ENCODE measurements around the gene BIRC6.
"Not testable (repeated sequence)": the region's sequence is repeated elsewhere in the genome, so short reads cannot be mapped to it uniquely, and the experiment has no call there.

BIRC6 gene

DNA sequence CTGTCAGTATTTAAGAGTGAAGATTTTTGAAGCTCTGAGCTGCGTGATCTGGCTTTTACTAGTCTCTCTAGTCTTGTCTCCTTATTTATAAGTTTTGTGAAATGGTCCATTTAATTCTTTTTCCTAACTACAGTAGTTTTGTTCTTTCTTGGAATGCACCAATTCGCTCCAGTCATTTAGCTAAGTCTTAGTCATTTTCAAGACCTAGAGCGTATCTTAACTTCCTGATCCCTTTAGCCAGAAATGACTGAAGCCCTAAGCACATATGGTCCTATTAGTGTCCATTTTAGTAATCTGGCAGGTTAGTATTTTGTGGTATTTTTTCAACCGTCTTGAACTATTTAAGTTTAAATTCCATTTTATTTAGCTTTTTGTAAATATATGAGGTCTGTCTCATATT is 3.6 kb downstream of the BIRC6 start:
- Mint-ChIP-seq H3K4me1 (ENCODE audit: low read depth in 2 of 2) (peaks cover 47 to 54% of the 10 kb centered on the region in 2 donors), H3K4me3 (peak overlapping the region in 1 of 2 donors; percentile 79)
- no peak for DNase-seq

DNA sequence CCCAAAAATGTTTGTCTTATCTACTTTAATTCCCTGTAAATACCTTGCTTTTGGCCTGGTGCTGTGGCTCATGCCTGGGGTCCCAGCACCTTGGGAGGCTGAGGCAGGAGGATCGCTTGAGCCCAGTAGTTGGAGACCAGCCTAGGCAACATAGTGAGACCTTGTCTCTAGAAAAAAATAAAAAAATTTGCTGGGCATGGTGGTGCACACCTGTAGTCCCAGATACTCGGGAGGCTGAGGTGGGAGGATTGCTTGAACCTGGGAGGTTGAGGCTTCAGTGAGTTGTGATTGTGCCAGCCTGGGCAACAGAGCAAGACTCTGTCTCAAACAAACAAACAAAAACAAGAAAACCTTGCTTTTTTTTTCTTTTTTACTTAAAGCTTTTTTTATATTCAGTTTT is 6.2 kb downstream of the BIRC6 start:
- Mint-ChIP-seq H3K4me1 (ENCODE audit: low read depth in 2 of 2) (peaks cover 54 to 73% of the 10 kb centered on the region in 2 donors), H3K4me3 (peak overlapping the region in 1 of 2 donors; percentile 24)
- H3K36me3 Mint-ChIP-seq (ENCODE audit: insufficient read depth); ATAC-seq (replicated peaks); H3K9me3 Mint-ChIP-seq; H3K27me3 Mint-ChIP-seq; H3K27ac Mint-ChIP-seq; DNase-seq: not testable (repeated sequence)

More for the DNA sequence above, 3.6 kb downstream of the BIRC6 start:
- Mint-ChIP-seq H3K27ac (peak overlapping the region; percentile 20 to 93), H3K36me3 (ENCODE audit: insufficient read depth) (peaks cover 19% of the 10 kb centered on the region), H3K9me3 (no peaks in the 10 kb centered on the region), H3K27me3 (no peaks in the 10 kb centered on the region)
- no peak for ATAC-seq (replicated peaks)

- ATAC-seq (replicated peaks): no peak
- peak overlapping the region in 1 of 2 donors; percentile 44 for H3K4me3 Mint-ChIP-seq
- H3K27ac Mint-ChIP-seq: peak overlapping the region in 1 of 2 donors; percentile 72
Observed at GRCh38 chr2:32363597-32363996, 6.8 kb downstream of the BIRC6 start.

GRCh38 chr2:32364290-32364689 is 7.5 kb downstream of the BIRC6 start:
- Mint-ChIP-seq H3K4me1 (ENCODE audit: low read depth in 2 of 2) (peaks cover 50 to 69% of the 10 kb centered on the region in 2 donors), H3K27ac (peak overlapping the region in 1 of 2 donors; percentile 4)

More at GRCh38 chr2:32363597-32363996, 6.8 kb downstream of the BIRC6 start:
- Mint-ChIP-seq H3K36me3 (ENCODE audit: insufficient read depth) (peaks cover under 1% of the 10 kb centered on the region), H3K9me3 (no peaks in the 10 kb centered on the region), H3K4me1 (ENCODE audit: low read depth in 2 of 2) (peaks cover 49 to 70% of the 10 kb centered on the region in 2 donors), H3K27me3 (no peaks in the 10 kb centered on the region)
- no peak for DNase-seq

DNA sequence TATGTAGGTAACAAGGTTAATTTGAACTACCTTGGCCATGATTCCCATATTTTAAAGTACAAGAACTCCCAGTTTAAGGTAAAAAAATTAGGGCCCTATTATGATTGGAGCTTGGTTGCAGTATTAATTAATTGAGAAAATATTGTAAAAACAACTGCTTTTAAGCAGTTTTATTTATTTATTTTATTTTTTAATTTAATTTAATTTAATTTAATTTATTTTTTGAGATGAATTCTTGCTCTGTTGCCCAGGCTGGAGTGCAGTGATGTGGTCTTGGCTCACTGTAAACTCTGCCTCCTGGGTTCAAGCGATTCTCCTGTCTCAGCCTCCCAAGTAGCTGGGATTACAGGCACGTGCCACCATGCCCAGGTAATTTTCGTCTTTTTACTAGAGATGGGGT is 8.9 kb downstream of the BIRC6 start:
- not testable (repeated sequence) for ATAC-seq (replicated peaks); H3K27me3 Mint-ChIP-seq; DNase-seq; H3K9me3 Mint-ChIP-seq; H3K4me3 Mint-ChIP-seq; H3K36me3 Mint-ChIP-seq (ENCODE audit: insufficient read depth)
- peaks cover 42 to 65% of the 10 kb centered on the region in 2 donors for H3K4me1 Mint-ChIP-seq (ENCODE audit: low read depth in 2 of 2)
- peak overlapping the region in 1 of 2 donors; percentile 4 for H3K27ac Mint-ChIP-seq

More at GRCh38 chr2:32364290-32364689, 7.5 kb downstream of the BIRC6 start:
- not testable (repeated sequence) for H3K27me3 Mint-ChIP-seq; DNase-seq; ATAC-seq (replicated peaks); H3K9me3 Mint-ChIP-seq; H3K36me3 Mint-ChIP-seq (ENCODE audit: insufficient read depth)
- H3K4me3 Mint-ChIP-seq: peak overlapping the region; percentile 27 to 44

- Mint-ChIP-seq H3K27ac (peak overlapping the region; percentile 4 to 65), H3K36me3 (ENCODE audit: insufficient read depth) (peaks cover 3% of the 10 kb centered on the region), H3K27me3 (no peaks in the 10 kb centered on the region), H3K4me1 (ENCODE audit: low read depth in 2 of 2) (peaks cover 38 to 64% of the 10 kb centered on the region in 2 donors), H3K9me3 (no peaks in the 10 kb centered on the region), H3K4me3 (peak overlapping the region in 1 of 2 donors; percentile 32)
- no peak for DNase-seq
- no peak for ATAC-seq (replicated peaks)
Observed at GRCh38 chr2:32366595-32366994, 9.8 kb downstream of the BIRC6 start.

DNA sequence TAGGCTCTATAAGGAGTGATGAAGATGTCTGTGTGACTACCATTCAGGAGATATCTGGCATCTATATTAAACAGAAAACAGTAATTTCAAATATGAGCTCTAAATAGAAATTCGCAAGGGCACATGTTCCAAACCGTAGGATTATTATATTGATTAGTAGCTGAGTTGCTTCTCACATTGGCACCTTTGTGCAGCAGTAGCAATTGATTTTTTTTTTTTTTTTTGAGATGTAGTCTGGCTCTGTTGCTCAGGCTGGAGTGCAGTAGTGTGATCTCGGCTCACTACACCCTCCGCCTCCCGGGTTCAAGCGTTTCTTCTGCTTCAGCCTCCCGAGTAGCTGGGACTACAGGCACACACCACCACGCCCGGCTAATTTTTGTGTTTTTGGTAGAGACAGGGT is 12.4 kb downstream of the BIRC6 start:
- Mint-ChIP-seq H3K9me3 (no peaks in the 10 kb centered on the region), H3K4me3 (no peak overlapping the region), H3K36me3 (ENCODE audit: insufficient read depth) (peaks cover 3% of the 10 kb centered on the region), H3K27me3 (no peaks in the 10 kb centered on the region), H3K27ac (no peak overlapping the region), H3K4me1 (ENCODE audit: low read depth in 2 of 2) (peaks cover 39 to 67% of the 10 kb centered on the region in 2 donors)
- ATAC-seq (replicated peaks) (no peak), DNase-seq (no peak)

- not testable (repeated sequence) for DNase-seq; H3K9me3 Mint-ChIP-seq; ATAC-seq (replicated peaks); H3K4me3 Mint-ChIP-seq; H3K36me3 Mint-ChIP-seq (ENCODE audit: insufficient read depth); H3K27me3 Mint-ChIP-seq; H3K27ac Mint-ChIP-seq
- H3K4me1 Mint-ChIP-seq (ENCODE audit: low read depth in 2 of 2): peaks cover 41 to 71% of the 10 kb centered on the region in 2 donors
Observed at GRCh38 chr2:32370942-32371341, 14.1 kb downstream of the BIRC6 start.

DNA sequence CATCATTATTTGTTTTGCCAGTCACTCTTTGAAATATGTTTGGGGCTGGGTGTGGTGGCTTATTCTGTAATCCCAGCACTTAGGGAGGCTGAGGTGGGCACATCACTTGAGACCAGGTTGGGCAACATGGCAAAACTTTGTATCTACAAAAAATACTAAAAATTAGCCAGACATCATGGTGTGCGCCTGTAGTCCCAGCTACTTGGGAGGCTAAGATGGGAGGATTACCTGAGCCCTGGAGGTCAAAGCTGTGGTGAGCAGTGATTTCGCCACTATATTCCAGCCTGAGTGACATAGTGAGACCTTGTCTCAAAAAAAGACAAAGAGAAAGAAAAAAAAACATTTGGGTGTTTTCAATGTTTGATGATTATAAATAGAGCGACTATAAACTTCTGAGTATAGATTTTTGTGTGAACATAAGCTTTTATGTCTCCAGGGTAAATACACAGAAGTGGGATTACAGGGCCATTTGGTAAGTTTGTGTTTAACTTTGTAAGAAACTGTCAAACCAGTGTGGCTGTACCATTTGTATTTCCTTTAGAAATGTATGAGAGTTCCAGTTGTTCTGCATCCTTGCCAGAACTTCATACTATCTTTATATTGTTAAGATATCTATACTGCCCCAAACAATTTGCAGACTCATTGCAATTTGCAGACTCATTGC is 15.8 kb downstream of the BIRC6 start:
- DNase-seq (no peak), ATAC-seq (replicated peaks) (no peak)
- Mint-ChIP-seq H3K27ac (no peak overlapping the region), H3K4me3 (no peak overlapping the region), H3K9me3 (no peaks in the 10 kb centered on the region), H3K36me3 (ENCODE audit: insufficient read depth) (peaks cover 3% of the 10 kb centered on the region), H3K27me3 (no peaks in the 10 kb centered on the region), H3K4me1 (ENCODE audit: low read depth in 2 of 2) (peaks cover 39 to 69% of the 10 kb centered on the region in 2 donors)

DNA sequence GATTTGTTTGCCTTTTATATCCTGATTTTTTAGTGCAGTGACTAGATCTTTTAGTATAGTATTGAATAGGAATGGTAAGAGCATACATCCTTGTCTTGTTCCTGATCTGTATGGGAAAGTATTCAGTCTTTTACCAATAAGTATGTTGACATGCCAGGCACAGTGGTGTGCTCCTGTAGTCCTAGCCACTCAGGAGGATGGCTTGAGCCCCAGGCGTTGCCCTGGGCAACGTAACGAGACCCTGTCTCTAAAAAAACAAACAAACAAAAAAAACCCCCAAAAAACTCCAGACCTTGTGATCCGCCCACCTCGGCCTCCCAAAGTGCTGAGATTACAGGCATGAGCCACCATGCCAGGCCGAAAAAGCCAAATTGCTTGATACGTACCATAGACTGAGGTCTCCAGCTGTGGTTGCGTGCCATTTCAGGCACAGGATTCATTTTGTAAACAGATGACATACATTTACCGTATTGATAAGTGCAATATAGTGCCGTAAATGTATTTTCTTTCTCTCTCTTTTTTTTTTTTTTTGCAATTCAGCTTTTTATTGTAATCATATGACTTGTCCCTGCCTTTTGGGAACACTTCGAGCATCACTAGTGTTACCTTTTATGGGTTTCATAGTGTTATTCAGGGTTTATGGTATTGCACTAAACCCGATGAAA is 18.5 kb downstream of the BIRC6 start:
- Mint-ChIP-seq H3K4me1 (ENCODE audit: low read depth in 2 of 2) (peaks cover 32 to 69% of the 10 kb centered on the region in 2 donors), H3K36me3 (ENCODE audit: insufficient read depth) (peaks cover 9% of the 10 kb centered on the region), H3K27me3 (no peaks in the 10 kb centered on the region), H3K9me3 (no peaks in the 10 kb centered on the region), H3K27ac (peak overlapping the region in 1 of 2 donors; percentile 22), H3K4me3 (peak overlapping the region in 1 of 2 donors; percentile 46)
- DNase-seq (no peak), ATAC-seq (replicated peaks) (no peak)

GRCh38 chr2:32376756-32377155 is 19.9 kb downstream of the BIRC6 start:
- ATAC-seq (replicated peaks) (no peak), DNase-seq (no peak)
- H3K27ac Mint-ChIP-seq: peak overlapping the region in 1 of 2 donors; percentile 69
- H3K4me3 Mint-ChIP-seq: peak overlapping the region in 1 of 2 donors; percentile 28
- H3K27me3 Mint-ChIP-seq: no peaks in the 10 kb centered on the region
- H3K9me3 Mint-ChIP-seq: no peaks in the 10 kb centered on the region
- H3K4me1 Mint-ChIP-seq (ENCODE audit: low read depth in 2 of 2): peaks cover 34 to 64% of the 10 kb centered on the region in 2 donors
- H3K36me3 Mint-ChIP-seq (ENCODE audit: insufficient read depth): peaks cover 20% of the 10 kb centered on the region

- Mint-ChIP-seq H3K4me1 (ENCODE audit: low read depth in 2 of 2) (peaks cover 31 to 63% of the 10 kb centered on the region in 2 donors), H3K4me3 (no peak overlapping the region), H3K27me3 (no peaks in the 10 kb centered on the region), H3K9me3 (no peaks in the 10 kb centered on the region), H3K27ac (no peak overlapping the region), H3K36me3 (ENCODE audit: insufficient read depth) (peaks cover 31% of the 10 kb centered on the region)
- ATAC-seq (replicated peaks) (no peak), DNase-seq (no peak)
Observed at GRCh38 chr2:32377928-32378327, 21.1 kb downstream of the BIRC6 start.

- H3K4me3 Mint-ChIP-seq: no peak overlapping the region
- ATAC-seq (replicated peaks) (no peak), DNase-seq (no peak)
- peak overlapping the region; percentile 21 to 54 for H3K27ac Mint-ChIP-seq
- no peaks in the 10 kb centered on the region for H3K9me3 Mint-ChIP-seq
- no peaks in the 10 kb centered on the region for H3K27me3 Mint-ChIP-seq
- H3K4me1 Mint-ChIP-seq (ENCODE audit: low read depth in 2 of 2): peaks cover 24 to 53% of the 10 kb centered on the region in 2 donors
- peaks cover 45% of the 10 kb centered on the region for H3K36me3 Mint-ChIP-seq (ENCODE audit: insufficient read depth)
Observed at GRCh38 chr2:32379352-32379751, 22.5 kb downstream of the BIRC6 start.

DNA sequence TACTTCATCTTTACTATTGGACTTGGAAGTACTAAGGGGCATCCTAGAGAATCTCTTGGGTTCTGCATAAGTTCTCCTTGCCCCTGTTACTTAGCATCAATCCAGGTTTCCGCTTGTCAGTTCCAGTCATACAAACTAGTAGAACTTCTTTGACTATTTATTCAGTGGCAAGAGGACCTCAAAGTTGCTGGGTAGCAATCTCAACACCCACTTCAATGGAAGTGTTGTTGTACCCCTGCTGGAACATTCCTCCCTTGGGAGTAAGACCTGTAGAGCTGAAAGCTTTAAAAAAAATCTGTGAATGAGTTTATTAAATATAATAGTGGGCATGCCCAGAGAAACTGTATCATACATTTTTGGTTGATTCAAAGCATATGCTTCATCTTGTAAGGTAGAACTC is 27.0 kb downstream of the BIRC6 start:
- ATAC-seq (replicated peaks) (no peak), DNase-seq (no peak)
- no peaks in the 10 kb centered on the region for H3K9me3 Mint-ChIP-seq
- no peak overlapping the region for H3K4me3 Mint-ChIP-seq
- H3K27me3 Mint-ChIP-seq: no peaks in the 10 kb centered on the region
- H3K27ac Mint-ChIP-seq: no peak overlapping the region
- peaks cover 11 to 24% of the 10 kb centered on the region in 2 donors for H3K4me1 Mint-ChIP-seq (ENCODE audit: low read depth in 2 of 2)
- peaks cover 68% of the 10 kb centered on the region for H3K36me3 Mint-ChIP-seq (ENCODE audit: insufficient read depth)

Data from effector memory CD8-positive, alpha-beta T cell (primary cell).